Measurements from ENCODE around the gene STARD5. TPM values are rescaled to one million over a fixed set of nuclear protein-coding genes. Genes with fewer than 3 reads are reported as not detected.
A peak's percentile ranks its signal among the peaks of the same experiment; 100 is the strongest.

Gene STARD5
- total RNA-seq, 3 donors from 2014 or later (not counting 1 experiment from before 2014, with no cell fraction given) = 4.7 to 6.6 (median 6.3) TPM

DNA sequence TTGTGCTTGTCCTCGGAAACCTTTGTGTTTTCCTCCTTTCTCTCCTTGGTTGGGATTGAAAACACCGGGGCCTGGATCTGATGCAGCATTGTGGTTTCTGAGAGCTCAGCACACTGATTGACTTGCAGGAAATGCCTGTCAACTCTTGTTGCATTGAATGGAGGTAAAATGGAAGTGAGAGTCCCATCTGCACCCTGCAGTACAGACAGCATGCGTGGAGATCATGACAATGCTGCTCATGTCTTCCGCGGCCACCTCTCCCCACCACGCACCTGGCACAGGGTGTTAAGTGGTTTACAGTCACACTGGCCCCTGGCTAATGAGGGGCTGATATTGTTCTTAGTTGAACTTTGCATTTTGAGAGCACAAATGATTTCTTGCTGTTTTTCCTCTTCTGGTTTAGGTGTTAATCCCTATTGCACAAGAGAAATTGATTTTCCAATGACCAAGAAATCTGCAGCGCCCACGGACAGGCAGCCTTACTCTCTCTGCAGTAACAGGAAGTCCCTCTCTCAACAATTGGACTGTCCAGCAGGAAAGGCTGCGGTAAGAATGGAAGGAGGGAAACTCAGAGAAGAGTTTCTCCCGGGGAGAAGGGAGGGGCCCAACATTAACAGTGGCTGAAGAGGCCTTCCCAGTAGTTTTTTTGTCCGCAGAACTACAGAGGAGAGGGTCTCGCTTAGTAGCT is 58.5 kb downstream of the STARD5 start:
- no peaks in the 10 kb centered on the region for H3K9me3 Mint-ChIP-seq
- peaks cover 18 to 19% of the 10 kb centered on the region in 2 donors for H3K4me1 Mint-ChIP-seq
- Histone ChIP-seq H3K27me3 (ENCODE audit: control insufficient read depth, insufficient read depth, low read length) (no peaks in the 10 kb centered on the region), H3K36me3 (ENCODE audit: control insufficient read depth, insufficient read depth, low read length) (no peaks in the 10 kb centered on the region), H3K4me1 (ENCODE audit: control insufficient read depth, insufficient read depth, low read length) (peaks cover 15% of the 10 kb centered on the region), H3K9me3 (ENCODE audit: control insufficient read depth, insufficient read depth, low read length) (no peaks in the 10 kb centered on the region), H3K27ac (ENCODE audit: low read length) (no peak overlapping the region), H3K4me3 (ENCODE audit: low read length) (no peak overlapping the region)
- no peak overlapping the region for H3K4me3 Mint-ChIP-seq
- no peak for TF ChIP-seq CTCF (IDR thresholded peaks at IDR 0.05)
- ATAC-seq (peak in 1 of 3 donors; percentile 2), DNase-seq (no peak)
- H3K36me3 Mint-ChIP-seq = no peaks in the 10 kb centered on the region
- intact Hi-C loops (cut with micrococcal nuclease) = loop anchor here (5.0 to 10.0 kb wide), 2 partner anchors 88 to 291 kb away; no protein-coding TSS in a partner anchor
- 16% methylated on average over 11 of the region's 12 CpGs for WGBS (ENCODE audit: insufficient coverage)
- H3K27ac Mint-ChIP-seq = no peak overlapping the region
- H3K27me3 Mint-ChIP-seq (ENCODE audit: low read depth in 2 of 2) = peaks cover 14 to 19% of the 10 kb centered on the region in 2 donors

DNA sequence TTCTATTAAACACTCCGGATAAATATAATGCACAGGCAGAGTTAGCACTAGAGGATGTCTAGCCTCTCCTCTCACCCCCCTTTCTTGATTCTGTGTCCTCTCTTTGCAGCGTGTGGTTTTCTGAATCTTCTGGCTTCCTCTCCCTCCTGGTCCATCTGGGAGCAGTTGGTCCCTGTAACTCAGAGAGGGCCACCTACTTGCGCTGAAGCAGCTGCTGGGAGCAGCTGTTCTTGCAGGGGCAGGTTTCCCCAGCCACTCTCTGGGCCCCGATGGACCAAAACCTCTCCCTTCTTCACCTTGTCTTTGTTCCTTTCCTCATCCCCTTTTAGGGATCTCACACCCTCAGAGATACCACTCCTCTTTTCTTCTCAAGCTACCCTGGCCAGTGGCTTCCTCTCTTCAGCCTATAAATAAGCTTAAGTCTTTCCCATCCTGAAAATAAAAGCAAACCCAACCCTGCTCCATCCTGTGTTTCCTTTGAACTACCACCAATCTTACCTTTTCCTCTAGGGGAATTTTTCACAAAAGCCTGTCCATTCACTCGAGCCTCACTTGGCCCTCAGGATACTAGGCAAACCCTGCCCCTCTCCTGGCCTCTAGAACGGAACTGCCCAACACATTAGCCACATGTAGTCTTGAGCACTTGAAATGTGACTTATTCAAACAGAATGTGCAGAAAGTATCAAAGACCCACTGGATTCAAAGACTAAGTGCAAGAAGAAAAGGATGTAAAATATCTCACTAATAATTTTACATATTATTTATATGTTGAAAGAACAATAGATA is 59.7 kb downstream of the STARD5 start:
- no peak for TF ChIP-seq CTCF (IDR thresholded peaks at IDR 0.05)
- Mint-ChIP-seq H3K9me3 (no peaks in the 10 kb centered on the region), H3K27ac (no peak overlapping the region), H3K4me3 (no peak overlapping the region), H3K36me3 (no peaks in the 10 kb centered on the region), H3K4me1 (peaks cover 18 to 19% of the 10 kb centered on the region in 2 donors), H3K27me3 (ENCODE audit: low read depth in 2 of 2) (peaks cover 14 to 19% of the 10 kb centered on the region in 2 donors)
- Histone ChIP-seq H3K9me3 (ENCODE audit: control insufficient read depth, insufficient read depth, low read length) (no peaks in the 10 kb centered on the region), H3K27me3 (ENCODE audit: control insufficient read depth, insufficient read depth, low read length) (no peaks in the 10 kb centered on the region), H3K36me3 (ENCODE audit: control insufficient read depth, insufficient read depth, low read length) (no peaks in the 10 kb centered on the region), H3K4me1 (ENCODE audit: control insufficient read depth, insufficient read depth, low read length) (peaks cover 15% of the 10 kb centered on the region), H3K4me3 (ENCODE audit: low read length) (no peak overlapping the region), H3K27ac (ENCODE audit: low read length) (no peak overlapping the region)
- 80% methylated on average over 6 of the region's 6 CpGs for WGBS (ENCODE audit: insufficient coverage)
- no peak for ATAC-seq
- no peak for DNase-seq
- intact Hi-C loops (cut with micrococcal nuclease) = loop anchor here (10.0 kb wide), 1 partner anchor 289 kb away; no protein-coding TSS in a partner anchor

DNA sequence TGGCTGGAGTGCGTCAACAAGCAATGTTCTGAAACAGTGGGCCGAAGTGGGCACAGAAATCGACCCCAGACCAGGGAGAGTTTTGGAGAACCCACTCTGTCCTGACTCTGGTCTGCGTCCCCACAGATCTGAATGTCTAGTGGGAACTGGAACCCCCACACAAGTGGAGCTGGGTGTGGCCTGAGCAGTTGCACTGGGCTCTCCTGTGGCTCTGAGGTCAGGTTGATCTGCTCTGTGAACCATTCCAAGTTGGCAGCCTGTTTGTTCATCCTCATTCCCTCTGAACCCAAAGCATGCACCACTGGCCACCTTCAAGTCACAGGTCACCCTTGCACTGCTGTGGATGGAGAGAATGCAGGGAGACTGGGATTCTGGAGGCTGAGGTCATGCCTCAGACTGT is 60.5 kb downstream of the STARD5 start:
- Histone ChIP-seq H3K27me3 (ENCODE audit: control insufficient read depth, insufficient read depth, low read length) (no peaks in the 10 kb centered on the region), H3K36me3 (ENCODE audit: control insufficient read depth, insufficient read depth, low read length) (no peaks in the 10 kb centered on the region), H3K27ac (ENCODE audit: low read length) (no peak overlapping the region), H3K4me1 (ENCODE audit: control insufficient read depth, insufficient read depth, low read length) (peaks cover 15% of the 10 kb centered on the region), H3K9me3 (ENCODE audit: control insufficient read depth, insufficient read depth, low read length) (no peaks in the 10 kb centered on the region), H3K4me3 (ENCODE audit: low read length) (no peak overlapping the region)
- intact Hi-C loops (cut with micrococcal nuclease) = loop anchor here (10.0 kb wide), 1 partner anchor 289 kb away; no protein-coding TSS in a partner anchor
- peaks cover 18 to 19% of the 10 kb centered on the region in 2 donors for H3K4me1 Mint-ChIP-seq
- H3K27me3 Mint-ChIP-seq (ENCODE audit: low read depth in 2 of 2) = peaks cover 17 to 19% of the 10 kb centered on the region in 2 donors
- DNase-seq = no peak
- H3K36me3 Mint-ChIP-seq = no peaks in the 10 kb centered on the region
- WGBS (ENCODE audit: insufficient coverage) = 81% methylated on average over 4 of the region's 4 CpGs
- TF ChIP-seq CTCF (IDR thresholded peaks at IDR 0.05) = no peak
- H3K27ac Mint-ChIP-seq = no peak overlapping the region
- H3K4me3 Mint-ChIP-seq = no peak overlapping the region
- no peak for ATAC-seq
- no peaks in the 10 kb centered on the region for H3K9me3 Mint-ChIP-seq

Data from natural killer cell (primary cell).